Stimulated activated CD8-positive, alpha-beta memory T cell treated with anti-CD3 and anti-CD28 coated beads, Interleukin-12 subunit alpha, Interleukin-12 subunit beta, amount 100 ng/mL, for 1 hour (primary cell): Measurements from ENCODE around the gene EPHB2.
"Not testable (repeated sequence)": the region's sequence is repeated elsewhere in the genome, so short reads cannot be mapped to it uniquely, and the experiment has no call there.

Experiments
- DNase-seq: peaks from one replicate; pipeline ENCODE4 v3.0.0-alpha.2; 2020; ENCODE audit warnings: low read depth

The EPHB2 gene

DNA sequence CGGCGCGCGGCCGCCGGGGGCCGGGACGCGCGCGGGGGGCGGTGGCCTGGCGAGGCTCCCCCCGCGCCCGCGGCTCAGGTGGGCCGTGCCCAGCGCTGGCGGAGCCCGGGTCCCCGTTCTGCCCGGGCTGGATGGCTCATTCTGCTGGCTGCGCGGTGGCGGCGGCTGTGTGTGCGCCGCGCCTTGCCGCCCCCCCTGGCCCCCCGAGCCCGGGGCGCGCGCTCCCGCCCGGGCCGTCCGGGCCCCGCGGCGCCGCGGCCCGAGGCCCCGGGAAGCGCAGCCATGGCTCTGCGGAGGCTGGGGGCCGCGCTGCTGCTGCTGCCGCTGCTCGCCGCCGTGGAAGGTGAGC is at the start of gene EPHB2:
EPHB2 (plus strand) TSS at position 139 of the 349 bp plus-strand sequence; CDS start at position 283, 144 bp downstream.
- no peak for DNase-seq

DNA sequence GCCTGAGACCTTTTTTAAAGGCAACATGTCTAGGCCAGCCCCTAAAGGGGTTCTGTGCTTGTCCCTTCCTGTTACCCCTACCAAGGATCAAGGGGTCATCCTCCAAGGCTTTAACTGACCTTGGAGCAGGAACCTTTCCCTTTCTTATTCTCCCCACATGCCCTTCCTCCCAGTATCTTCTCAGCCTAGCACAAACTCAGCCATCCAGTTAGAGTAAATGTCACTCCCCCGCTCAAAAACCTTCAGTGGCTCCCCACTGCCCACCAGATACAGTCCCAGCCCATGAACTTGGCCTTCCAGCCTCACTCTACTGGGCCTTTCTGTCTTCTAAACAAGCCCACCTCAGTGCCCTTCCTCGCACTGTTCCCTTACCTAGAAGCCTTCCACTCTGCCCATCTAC is 48.8 kb upstream of the EPHB2 start:
- DNase-seq: no peak

DNA sequence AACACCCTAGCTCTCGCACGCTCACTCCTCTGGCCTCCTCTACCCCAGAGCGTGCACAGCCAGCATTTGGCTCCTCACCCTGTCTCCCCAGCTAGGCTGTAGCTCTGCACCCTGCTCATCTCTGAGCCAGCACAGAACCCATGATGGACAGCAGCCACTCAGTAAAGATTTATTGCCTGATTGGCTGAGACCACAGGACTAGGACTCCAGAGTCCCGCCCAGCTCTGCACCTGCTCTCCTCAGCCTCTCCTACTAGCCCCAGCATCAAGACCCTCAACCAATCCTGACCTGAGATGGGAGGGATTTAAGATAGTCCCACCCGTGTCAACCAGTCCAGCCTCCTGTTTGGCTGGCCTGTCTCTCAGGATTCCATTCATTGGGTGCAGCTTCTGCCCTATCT is 48.3 kb upstream of the EPHB2 start:
- DNase-seq: no peak

DNA sequence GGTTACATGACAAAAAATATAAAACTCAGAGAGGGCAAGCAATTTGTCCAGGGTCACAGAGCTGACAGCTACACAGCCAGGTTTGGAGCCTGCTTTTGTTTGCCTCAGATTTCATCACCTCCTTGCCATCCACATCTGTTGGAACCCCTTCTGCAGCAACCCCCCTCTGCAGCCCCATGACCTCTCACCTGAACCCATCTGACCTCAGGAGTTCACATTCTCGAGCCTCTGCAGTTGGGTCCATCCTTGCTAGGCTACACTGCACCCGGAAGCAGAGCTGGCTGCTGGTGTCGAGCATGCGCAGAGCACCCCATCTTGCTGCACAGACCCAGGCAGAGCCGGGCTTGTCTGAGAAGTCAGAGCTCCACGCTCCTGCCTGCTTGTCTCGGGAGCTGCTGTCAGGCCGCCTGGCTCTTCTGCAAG is 47.6 kb upstream of the EPHB2 start:
- no peak for DNase-seq

DNA sequence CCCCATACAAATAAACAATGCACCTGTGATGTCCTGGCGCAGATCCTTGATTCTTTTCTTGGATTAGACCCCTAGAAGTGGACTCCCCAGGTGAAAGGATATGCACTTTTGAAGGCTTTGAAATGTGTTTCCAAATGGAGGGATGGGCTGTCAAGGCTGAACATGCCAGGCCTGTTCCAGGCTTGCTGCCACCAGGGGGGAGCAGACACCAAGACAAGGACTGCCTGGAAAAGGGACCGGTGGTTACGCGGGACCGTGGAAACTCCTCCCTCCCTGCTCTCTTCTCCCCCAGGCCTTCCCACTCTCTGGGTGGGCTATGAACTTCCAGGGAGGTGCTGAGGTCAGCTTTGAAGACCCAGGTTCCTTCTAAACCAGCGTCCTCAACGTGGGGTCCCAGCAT is 44.9 kb upstream of the EPHB2 start:
- no peak for DNase-seq

DNA sequence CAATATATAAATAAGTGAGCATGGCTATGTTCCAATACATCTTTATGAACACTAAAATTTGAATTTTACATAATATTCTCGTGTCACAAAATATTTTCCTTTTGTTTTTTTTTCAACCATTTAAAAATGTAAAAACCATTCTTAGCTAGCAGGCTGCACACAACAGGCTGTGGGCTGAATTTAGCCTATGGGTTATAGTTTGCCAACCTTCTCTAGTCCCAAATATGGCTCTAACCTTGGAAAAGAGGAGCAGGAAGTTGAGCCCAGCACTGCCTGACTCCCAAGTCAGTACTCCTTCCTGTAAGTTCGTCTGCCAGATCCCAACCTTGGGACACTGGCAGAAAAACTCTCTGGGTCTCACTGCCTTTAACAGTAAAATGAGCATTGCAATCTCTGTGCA is 44.2 kb upstream of the EPHB2 start:
- no peak for DNase-seq

DNA sequence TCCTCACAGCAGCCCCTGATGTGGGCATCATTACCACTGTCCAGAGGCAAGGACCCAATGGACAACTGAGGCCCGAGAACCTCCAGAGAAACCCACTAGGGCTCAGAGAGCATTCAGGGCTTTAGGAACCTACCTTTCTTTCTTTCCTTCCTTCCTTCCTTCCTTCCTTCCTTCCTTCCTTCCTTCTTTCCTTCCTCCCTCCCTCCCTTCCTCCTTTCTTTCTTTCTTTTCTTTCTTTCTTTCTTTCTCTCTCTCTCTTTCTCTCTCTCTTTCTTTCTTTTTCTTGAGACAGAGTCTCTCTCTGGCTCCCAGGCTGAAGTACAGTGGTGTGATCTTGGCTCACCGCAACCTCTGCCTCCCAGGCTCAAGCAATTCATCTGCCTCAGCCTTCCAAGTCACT is 41.8 kb upstream of the EPHB2 start:
- DNase-seq: not testable (repeated sequence)

DNA sequence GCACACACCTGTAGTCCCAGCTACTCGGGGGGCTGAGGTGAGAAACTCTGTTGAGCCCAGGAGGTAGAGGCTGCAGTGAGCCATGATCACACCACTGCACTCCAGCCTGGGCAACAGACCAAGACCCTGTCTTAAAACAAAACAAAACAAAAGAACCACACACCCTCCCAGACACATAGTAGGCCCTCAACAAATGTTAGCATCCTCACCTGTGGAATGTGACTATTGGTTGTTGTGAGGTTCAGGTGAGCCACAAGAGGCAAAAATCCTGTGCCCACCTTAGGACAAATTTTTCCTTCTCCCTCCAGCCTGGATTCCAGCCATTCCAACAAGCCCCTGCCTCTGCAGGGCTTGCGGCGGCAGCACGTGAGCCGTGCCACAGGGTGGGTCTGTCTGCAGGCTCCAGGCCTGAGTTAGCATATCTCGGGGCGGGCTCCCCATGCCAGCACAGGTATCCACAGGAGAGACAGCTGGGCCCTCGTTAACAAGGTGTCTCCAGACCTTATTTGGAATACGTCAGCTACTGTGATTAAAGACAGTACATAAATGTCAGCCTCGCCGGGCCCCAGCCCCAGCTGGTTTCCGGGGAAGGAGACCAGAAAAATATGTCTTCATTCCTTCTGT is 40.2 kb upstream of the EPHB2 start:
- no peak for DNase-seq

DNA sequence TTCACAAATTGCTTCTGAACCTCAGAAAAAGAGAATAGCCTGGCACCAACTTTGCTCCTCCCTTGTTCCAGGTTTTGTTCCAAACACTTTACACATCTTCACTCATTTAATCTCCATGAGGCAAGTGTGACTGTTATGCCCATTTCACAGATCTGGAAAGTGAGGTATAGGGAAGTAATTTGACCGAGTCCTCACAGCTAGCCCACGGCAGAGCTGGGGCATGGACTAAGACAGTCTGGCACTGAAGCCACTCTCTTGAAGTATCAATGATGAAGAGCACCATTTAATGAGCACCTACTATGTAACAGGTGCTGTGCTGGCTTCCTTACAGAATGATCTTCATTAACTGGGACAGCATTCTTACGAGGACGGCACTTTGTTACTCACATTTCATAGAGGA is 38.6 kb upstream of the EPHB2 start:
- DNase-seq: no peak

DNA sequence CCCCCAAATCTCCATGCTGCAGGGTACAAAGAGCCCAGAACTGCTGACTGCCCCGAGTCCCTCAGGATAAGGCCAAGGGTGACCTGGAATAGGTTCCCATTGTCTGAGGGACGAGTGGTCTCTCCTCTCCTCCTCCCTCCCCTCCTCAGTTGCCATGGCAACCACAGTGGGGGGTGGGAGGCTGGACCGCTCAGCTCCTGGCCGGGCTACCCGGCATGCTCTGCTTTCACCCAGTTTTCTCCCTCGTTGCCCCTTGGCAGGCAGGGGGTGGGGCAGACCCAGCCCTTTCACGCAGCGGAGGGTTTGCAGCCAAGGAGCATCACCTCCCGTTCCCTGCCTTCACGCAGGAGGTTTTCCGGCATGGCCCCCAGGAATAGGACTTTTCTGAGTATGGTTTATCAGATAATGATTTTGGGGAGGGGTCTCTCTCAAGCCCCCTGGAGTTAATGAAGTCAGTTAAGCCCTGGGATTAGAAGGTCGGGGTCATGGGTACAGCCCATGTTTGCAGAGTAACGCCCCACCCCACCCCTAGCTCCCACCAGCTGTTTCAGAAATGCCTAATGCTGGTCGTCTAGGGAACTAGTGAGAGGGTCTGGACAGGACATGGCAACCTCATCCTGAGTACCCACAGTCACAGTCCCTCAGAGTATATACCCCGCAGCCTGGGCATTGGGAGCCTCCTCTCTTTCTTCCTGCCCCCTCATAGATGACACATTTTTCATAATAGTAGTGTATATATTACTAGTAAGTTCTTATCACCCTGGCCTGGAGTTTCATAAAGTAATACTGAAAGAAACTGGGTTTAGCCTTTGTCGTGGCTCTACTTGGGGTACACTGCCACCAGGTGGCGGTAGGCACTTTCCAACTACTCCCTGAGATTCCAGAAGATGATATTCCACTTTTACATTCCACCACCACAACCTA is 36.9 kb upstream of the EPHB2 start:
- DNase-seq: no peak

DNA sequence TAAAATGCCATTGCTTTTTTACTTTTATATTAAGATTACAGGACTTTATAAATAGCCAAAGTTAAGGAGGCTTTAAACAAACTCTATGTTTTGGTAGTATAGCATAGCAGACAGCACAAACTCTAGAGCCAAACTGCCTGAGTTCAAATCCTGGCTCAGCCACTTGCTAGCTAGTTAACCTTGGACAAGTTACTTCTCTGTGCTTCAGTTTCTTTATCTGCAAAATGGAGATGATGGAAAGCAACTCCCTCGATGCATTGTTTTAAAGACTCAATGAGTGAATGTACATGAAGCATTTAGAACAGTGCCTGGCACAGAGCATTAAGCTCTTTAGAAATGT is 36.3 kb upstream of the EPHB2 start:
- DNase-seq: no peak

DNA sequence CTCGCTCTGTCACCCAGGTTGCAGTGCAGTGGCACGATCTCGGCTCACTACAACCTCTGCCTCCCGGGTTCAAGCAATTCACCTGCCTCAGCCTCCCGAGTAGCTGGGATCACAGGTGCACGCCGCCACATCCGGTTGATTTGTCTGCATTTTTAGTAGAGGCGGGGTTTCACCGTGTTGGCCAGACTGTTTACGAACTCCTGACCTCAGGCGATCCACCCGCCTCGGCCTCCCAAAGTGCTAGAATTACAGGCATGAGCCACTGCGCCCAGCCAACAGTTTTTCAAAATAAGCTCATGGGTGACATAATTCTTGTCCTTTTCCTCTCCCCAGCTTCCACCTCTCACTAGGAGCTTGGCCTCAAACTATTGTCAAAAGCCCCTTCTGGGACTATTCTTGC is 34.5 kb upstream of the EPHB2 start:
- DNase-seq: not testable (repeated sequence)

DNA sequence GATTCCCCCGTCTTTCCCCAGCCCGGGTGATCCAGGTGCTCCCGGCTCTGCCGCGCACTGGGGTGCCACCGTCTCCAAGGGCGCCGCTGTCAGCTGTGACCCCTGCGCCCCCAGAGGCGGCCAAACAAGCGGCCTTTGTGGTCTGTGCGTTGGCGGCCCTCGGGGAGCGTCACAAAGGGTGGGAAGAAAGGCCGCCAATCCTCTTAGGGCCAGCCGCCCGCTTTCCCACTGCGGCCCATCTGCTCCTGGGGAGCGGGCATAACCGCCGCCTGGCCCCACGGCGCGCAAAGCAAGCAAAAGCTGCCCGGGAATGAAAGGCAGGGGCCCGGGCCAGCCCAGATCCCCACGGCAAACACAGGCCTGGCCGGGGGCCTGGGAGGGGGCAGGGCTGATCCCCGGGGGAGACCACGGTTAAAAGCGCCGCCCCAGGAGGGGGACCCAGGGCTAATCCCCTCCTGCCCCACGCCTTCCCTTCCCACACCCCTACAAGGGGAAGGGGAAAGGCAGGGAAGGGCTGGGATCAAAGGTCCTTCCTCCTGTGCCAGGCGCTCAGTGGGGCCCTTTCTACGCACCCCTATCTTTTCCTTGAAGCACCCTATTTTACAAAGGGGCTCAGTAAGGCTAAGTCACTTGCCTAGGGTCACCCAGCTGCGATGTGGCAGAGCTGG is 33.6 kb upstream of the EPHB2 start:
- no peak for DNase-seq

DNA sequence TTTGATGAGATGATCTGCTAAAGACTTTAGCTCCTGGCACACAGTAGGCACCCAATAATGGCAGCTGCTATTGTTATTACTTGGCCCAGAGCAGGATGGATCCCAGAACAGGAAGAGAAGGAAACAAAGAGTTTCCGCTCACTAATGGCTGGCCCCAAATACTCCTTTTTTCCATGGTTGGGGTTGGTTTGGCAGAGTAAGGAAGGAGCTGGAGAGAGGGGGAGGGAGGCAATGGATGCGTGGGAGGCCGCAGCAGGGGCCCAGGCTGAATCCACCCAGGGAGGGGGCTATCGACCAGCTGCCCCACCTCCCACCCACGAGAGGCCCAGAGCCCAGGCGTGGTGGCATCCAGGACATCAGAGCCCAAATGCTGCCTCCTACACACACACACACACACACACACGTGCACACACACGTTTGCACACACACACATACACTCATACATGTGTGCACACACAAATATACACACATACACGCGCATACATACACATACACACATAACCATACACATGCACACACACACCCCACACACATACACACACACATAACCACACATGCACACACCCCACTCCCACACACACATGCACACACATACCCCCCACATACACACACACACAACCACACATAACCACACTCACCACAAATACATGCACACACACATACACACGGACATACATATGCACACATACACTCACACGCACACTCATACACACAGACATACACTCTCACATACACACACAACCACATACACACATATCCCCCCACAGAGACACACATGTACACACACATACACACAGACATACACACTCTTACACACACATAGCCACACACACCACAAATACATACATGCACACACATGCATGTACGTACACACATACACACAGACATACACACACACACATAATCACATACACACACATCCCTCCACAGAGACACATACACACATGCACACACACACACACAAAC is 32.4 kb upstream of the EPHB2 start:
- no peak for DNase-seq

DNA sequence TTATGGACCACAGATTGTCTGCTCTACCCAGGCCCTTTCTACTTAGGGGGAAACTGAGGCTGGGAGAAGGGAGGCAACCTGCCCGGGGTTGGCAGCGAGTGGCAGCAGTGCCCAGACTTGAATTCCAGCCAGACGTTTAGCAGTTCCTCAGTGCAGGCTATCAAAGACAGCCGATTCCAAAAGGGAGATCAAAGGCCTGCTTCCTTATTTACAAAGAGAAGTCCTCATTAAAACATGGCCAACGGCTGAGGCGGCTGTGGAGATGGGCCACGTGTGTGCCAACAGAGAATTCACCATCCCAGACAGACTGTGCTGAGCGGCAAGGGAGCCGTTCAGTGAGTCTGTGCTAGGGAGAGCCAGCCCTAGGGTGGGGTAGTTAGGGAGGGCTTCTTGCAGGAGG is 29.9 kb upstream of the EPHB2 start:
- DNase-seq: no peak

DNA sequence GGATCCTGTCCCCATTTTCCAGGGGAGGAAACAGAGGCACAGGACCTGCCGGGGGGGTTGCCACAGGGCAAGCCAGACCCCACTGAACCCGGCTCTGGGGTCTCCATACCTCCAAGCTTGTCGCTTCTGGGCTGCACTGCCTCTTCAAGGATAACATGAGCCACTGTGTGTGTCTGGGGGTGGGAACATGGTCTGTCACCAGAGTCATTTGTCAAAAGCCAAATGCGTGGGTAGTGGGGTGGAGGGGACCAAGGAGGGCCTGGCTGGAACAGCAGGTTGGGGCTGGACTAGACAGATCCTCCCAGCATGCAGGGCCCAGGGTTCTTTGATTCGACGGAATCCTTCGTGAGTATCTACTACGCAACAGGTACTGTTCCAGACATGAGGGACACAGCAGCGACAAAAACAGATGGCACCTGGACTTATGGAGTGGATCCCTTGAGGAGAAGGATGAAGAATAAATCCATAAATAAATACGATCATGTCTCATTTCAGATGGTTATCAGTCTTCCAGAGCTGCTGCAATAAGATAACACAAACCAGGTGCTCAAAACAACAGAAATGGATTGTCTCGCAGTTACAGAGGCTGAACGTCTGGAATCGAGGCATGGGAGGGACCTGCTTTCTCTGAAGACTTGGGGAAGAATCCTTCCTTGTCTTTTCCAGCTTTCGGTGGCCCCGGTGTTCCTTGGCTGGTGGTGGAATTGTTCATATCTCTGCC is 28.9 kb upstream of the EPHB2 start:
- no peak for DNase-seq

DNA sequence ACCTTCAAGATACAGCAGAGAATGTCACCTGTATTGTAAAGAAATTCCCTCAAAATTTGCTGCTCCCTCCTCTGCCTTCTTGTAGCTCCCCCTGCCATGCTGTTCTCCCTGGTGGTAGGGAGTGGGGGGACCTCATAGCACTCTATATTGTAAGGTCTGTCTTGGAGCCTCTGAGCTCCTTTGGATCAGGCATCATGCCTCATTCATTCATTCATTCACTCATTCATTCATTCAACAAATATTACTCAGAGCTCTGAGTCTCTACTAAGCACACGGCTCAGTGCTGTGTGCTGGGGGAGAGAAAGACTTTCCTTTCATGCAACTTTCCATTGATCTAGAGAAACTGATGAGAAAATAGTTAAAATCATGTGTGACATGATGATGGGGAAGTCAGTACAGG is 27.1 kb upstream of the EPHB2 start:
- no peak for DNase-seq

DNA sequence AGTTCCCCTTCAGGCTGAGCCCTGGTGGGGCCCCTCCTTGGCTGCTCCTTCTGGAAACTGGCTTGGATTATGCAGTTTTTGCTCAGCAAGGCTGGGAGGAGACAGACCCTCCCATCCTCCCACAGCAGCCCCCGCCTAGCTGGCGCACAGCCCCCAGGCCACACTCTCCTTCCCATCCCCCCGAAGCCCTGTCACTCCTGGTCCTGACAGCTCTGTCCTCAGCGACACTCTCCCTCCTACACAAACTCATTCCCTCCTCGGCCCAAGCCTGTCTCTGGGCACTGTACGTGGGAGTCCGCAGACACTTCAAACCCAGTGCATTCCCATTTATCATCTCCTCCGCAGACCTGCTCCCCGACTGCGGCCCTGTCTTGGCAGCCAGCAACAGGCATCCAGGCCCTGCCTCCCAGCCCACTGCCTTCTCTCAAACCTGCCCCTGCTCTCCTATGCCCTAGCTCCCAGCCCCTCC is 25.0 kb upstream of the EPHB2 start:
- no peak for DNase-seq

DNA sequence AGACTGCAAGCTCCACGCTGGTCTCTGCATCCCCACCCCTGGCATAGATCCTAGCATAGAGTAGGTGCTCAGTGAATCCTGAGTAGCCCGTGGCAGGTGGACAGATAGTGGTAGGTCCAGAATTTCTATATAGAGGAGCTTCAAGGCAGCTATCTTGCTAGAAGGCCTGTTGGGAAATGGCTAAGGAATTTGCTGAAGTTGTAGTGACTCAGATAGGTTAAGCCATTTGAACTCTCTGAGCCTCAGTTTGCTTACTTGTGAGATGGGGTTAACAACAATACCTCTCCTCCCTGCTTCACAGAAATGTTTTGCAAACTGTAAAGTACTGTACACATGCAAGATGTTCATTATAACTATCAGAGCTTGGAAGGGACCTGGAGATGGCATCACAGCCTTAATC is 23.4 kb upstream of the EPHB2 start:
- DNase-seq: no peak

DNA sequence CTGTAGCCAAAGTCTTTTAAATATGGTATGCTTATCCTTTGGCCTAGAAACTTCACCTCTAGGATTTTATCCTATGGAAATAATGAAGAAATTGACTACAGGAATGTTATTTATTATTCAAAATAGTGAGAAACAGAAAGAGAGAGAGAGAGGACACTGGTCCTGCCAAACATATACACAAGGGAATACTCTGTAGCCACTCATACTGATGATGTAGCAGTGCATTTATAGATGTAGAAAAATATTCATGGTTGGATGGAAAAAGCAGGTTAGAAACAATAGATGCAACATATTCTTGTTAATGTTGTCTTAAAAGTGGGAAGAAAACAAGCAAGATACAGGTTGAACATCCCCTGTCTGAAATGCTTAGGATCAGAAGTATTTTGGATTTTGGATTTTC is 22.2 kb upstream of the EPHB2 start:
- no peak for DNase-seq

DNA sequence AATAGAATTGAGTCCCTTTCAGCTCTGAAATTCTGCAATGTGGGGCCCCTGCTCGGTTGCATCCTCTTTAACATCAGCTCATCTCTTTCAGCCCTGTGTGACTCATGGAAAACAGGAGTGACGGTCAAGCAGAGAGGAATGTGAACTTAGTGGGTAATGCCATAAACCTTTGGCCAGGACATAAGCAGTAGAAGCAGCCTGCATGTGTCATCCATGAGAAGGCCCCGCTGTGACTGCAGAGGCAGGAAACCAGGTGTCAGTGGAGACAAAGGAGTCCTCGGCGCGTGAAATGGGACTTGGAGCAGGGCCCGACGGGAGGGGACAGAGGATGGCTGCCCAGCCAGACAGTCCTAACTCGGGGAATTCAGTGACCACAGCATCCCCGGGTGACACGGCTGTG is 21.1 kb upstream of the EPHB2 start:
- no peak for DNase-seq
